Mucosa of rectum (tissue), 2 donors: ENCODE measurements around the gene HIVEP3.

Experiments
- H3K27ac ChIP-seq, 2 donors: one replicate each; pipeline ENCODE4 v1.7.0; 2013; ENCODE audit warnings: inconsistent platforms in 2 of 2, low read depth in 2 of 2, low read length in 2 of 2
- H3K27me3 ChIP-seq, 2 donors: one replicate each; pipeline ENCODE4 v1.7.0; 2013; ENCODE audit warnings: low read length in 2 of 2; ENCODE audit not compliant: control insufficient read depth in 2 of 2, insufficient read depth in 2 of 2
- H3K36me3 ChIP-seq, 2 donors: one replicate each; pipeline ENCODE4 v1.7.0; 2013; ENCODE audit warnings: low read length in 2 of 2; ENCODE audit not compliant: control insufficient read depth in 2 of 2, insufficient read depth in 2 of 2
- H3K4me1 ChIP-seq, 2 donors: one replicate each; pipeline ENCODE4 v1.7.0; 2013; ENCODE audit warnings: low read length in 2 of 2, mild to moderate bottlenecking in 1 of 2; ENCODE audit not compliant: control insufficient read depth in 2 of 2, insufficient read depth in 2 of 2
- H3K4me3 ChIP-seq, 2 donors: one replicate each; pipeline ENCODE4 v1.7.0; 2013; ENCODE audit warnings: low read length in 2 of 2
- H3K9ac ChIP-seq, 2 donors: one replicate each; pipeline ENCODE4 v1.7.0; 2013; ENCODE audit warnings: low read length in 2 of 2, low read depth in 1 of 2, mild to moderate bottlenecking in 1 of 2
- H3K9me3 ChIP-seq, 2 donors: one replicate each; pipeline ENCODE4 v1.7.0; 2013; ENCODE audit warnings: low read length in 2 of 2; ENCODE audit not compliant: control insufficient read depth in 2 of 2
- donor health status: healthy.
- donor health status: Normal muscosa, but diverticular disease.

Gene HIVEP3

DNA sequence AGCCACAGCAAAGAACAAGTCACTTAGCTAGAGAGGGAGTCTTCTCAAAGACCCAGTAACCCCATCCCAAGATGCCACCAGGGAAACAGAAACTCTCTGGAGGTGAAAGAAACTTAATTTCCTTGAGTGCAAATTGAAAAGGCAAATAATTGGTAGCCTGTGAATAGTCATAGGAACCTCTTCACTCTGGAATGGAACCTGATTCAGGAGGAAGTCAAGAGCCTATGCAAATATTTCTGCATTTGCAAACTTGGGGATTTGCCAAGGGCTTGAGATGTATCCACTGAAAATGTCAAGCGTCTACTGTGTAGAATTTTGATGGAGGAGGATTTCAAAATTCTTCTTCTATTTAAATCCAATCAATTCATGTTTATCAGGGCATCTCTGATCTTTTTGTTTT lies 5.7 kb downstream of the HIVEP3 start:
- H3K36me3 ChIP-seq = no peaks in the 10 kb centered on the region
- H3K27me3 ChIP-seq = peaks cover 0 to 4% of the 10 kb centered on the region in 2 donors
- no peak overlapping the region for H3K9ac ChIP-seq
- H3K9me3 ChIP-seq = no peaks in the 10 kb centered on the region
- peaks cover 4 to 8% of the 10 kb centered on the region in 2 donors for H3K4me1 ChIP-seq
- H3K27ac ChIP-seq = no peak overlapping the region
- no peak overlapping the region for H3K4me3 ChIP-seq

DNA sequence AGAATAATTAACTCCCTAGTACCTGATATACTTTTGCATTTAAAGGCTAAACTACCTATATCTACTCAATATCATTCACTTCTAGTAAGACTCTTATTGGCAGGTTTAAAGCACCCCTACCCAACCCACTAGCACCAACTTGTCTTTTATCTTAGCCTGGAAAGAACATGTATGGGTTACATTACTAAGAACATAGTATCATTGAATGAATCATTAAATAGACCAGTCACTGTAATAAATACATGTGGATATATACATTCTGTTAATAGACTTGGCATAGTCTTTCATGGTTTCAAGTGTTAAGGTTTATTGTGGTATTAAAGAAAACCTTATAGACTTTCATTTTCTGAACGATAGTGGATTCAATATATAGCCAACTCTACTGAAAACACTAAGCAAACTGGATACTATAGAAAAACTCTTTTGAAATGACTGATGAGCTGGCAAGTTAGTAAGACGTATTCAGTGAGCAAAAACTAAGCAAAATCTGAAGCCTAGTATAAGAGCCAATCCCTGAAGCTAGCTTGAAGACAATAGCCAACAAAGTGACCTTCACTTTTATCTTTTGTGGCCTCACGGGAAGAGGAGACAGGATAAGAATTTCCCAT lies 10.3 kb downstream of the HIVEP3 start:
- no peaks in the 10 kb centered on the region for H3K4me1 ChIP-seq
- H3K4me3 ChIP-seq = no peak overlapping the region
- H3K36me3 ChIP-seq = no peaks in the 10 kb centered on the region
- no peaks in the 10 kb centered on the region for H3K9me3 ChIP-seq
- H3K27ac ChIP-seq = no peak overlapping the region
- no peak overlapping the region for H3K9ac ChIP-seq
- no peaks in the 10 kb centered on the region for H3K27me3 ChIP-seq

DNA sequence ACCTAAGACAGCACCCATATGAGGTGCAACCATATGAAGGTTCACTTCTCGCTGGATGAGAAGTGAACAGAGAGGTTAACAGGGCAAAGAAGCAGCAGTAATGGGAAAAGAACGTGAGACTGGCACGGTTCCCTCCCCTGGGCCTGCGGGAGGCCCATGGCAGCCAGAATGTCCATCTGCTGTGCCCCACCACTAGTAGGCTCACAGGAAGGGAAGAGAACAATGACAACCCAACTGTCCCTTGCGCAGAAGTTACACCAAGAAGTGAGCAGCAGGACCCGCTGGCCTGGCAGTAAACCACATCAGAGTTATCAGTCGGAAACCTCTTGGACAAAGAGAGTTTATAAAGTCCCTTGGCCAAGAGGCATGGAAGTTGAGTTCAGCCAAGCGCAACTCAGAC lies 11.3 kb downstream of the HIVEP3 start:
- no peak overlapping the region for H3K27ac ChIP-seq
- H3K27me3 ChIP-seq = no peaks in the 10 kb centered on the region
- no peak overlapping the region for H3K9ac ChIP-seq
- no peaks in the 10 kb centered on the region for H3K36me3 ChIP-seq
- H3K9me3 ChIP-seq = no peaks in the 10 kb centered on the region
- H3K4me1 ChIP-seq = no peaks in the 10 kb centered on the region
- no peak overlapping the region for H3K4me3 ChIP-seq

- H3K27me3 ChIP-seq = no peaks in the 10 kb centered on the region
- peaks cover 0 to 3% of the 10 kb centered on the region in 2 donors for H3K4me1 ChIP-seq
- H3K36me3 ChIP-seq = no peaks in the 10 kb centered on the region
- no peak overlapping the region for H3K9ac ChIP-seq
- H3K9me3 ChIP-seq = no peaks in the 10 kb centered on the region
- H3K4me3 ChIP-seq = no peak overlapping the region
- no peak overlapping the region for H3K27ac ChIP-seq
Observed at GRCh38 chr1:41906943-41907342, 11.8 kb downstream of the HIVEP3 start.

DNA sequence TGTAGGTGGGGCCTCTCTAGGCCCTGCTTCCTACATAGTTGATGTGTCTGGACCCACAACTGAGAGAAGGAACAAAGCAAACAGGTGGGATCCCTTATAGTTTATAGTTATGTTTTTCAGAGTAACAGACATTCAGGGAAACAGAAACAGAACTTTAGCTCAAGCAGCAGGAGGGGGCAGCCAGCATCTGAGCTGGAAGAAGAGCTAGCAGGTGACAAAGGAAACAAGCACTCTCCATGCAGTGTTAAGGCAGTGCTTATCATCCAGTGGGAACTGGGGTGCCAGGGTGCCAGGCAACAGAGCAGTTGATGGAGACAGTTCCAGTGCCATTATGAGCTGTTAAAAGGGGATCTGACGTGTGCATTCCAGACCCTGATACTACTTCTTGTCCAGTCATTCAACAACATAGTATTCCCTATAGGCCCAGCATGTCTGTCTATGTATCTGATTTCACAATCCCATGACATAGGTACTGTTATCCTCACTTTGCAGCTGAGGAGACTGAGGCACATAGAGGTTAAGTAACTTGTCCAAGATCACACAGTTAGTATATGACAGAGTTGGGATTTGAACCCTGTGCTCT lies 13.5 kb downstream of the HIVEP3 start:
- peaks cover 0 to 3% of the 10 kb centered on the region in 2 donors for H3K4me1 ChIP-seq
- no peaks in the 10 kb centered on the region for H3K36me3 ChIP-seq
- H3K4me3 ChIP-seq = no peak overlapping the region
- no peaks in the 10 kb centered on the region for H3K27me3 ChIP-seq
- no peak overlapping the region for H3K9ac ChIP-seq
- no peaks in the 10 kb centered on the region for H3K9me3 ChIP-seq
- H3K27ac ChIP-seq = no peak overlapping the region

DNA sequence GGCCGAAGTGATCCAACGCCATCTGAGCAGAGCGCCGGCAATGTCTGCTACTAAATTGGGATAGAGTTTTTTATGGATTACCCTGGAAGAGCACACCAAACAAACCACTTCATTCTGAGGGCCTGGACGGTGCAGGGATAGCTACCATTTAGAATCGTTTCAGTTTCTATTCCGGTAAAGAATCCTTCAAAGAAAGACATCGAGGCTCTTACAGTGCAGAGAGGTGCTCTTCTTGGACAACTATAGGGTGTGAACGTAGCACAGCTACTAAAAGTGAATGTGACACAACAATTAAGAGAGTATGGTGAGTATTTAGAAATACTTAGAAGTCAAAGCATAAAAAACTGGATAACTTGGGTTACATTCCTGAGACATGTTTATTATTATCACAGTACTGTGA lies 16.1 kb downstream of the HIVEP3 start:
- Histone ChIP-seq H3K9ac (no peak overlapping the region), H3K4me3 (no peak overlapping the region), H3K9me3 (no peaks in the 10 kb centered on the region), H3K36me3 (no peaks in the 10 kb centered on the region), H3K4me1 (peaks cover 0 to 3% of the 10 kb centered on the region in 2 donors), H3K27me3 (no peaks in the 10 kb centered on the region), H3K27ac (no peak overlapping the region)

DNA sequence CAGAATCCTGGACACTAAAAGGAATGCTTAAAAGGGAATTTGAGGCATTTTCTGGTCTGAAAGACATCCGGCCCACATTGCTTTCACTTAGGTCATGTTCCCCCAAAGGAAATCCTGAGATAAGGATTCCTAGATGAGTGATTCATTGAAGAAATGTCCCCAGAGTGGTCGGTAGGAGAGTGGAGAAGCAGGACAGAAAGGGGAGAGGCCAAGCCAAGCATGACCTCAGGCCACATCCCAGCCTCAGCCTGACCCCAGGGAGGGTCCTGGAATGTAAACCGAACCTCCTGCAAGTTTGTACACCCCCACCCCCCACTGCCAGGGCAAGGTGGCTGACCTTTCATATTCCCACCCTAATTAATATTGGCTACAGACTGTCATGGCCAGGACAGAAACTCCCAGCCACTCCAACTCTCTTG lies 16.6 kb downstream of the HIVEP3 start:
- H3K9ac ChIP-seq = no peak overlapping the region
- no peak overlapping the region for H3K4me3 ChIP-seq
- no peak overlapping the region for H3K27ac ChIP-seq
- H3K4me1 ChIP-seq = peaks cover 0 to 3% of the 10 kb centered on the region in 2 donors
- no peaks in the 10 kb centered on the region for H3K36me3 ChIP-seq
- no peaks in the 10 kb centered on the region for H3K9me3 ChIP-seq
- H3K27me3 ChIP-seq = no peaks in the 10 kb centered on the region

DNA sequence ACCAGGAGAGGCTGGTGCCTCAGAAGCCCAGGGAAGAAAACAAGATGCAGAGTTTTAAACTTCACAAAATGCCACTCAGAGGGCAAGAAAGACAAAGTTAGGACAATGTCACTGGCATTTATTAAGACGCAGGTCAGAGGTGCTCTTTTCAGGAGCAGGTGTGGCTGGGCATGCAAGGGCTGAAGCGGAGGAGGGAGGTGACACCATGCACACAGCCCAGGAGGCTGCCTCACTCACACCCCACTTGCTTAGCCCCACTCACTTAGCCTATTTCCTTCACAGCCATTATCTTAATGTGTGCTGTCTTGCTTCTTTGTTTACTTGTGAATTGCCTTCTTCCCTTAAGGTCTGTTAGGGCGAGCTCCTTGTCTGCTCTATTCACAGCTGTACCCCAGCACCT lies 17.2 kb downstream of the HIVEP3 start:
- Histone ChIP-seq H3K4me1 (peaks cover 0 to 3% of the 10 kb centered on the region in 2 donors), H3K4me3 (no peak overlapping the region), H3K27ac (no peak overlapping the region), H3K36me3 (no peaks in the 10 kb centered on the region), H3K9me3 (no peaks in the 10 kb centered on the region), H3K27me3 (no peaks in the 10 kb centered on the region), H3K9ac (no peak overlapping the region)

GRCh38 chr1:41900603-41901444 lies 17.9 kb downstream of the HIVEP3 start:
- Histone ChIP-seq H3K4me3 (no peak overlapping the region), H3K9ac (no peak overlapping the region)

DNA sequence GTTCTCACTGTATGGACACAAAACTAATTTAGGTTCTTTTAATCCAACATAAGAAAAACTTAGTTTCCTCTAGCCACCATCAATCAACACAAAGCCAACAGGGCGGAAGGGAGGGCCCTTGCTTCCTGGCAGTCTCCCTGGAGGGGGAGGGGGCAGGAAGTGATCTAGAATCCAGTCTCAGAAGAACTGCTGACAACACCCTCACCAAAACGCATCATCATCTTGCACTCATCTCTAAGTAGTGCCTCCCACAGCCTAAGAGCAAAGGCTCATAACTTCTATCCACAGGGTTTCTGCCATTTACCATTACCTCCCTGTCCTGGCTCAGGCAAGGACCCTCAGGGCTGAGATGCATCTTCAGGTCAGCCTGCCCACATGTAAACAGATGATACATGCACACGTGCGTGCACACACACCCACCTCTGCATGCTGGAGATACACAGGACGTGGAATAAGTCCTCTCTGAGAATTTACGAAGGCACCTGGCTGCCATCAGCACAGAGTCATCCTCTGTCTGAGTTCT lies 20.5 kb downstream of the HIVEP3 start:
- H3K36me3 ChIP-seq = no peaks in the 10 kb centered on the region
- no peaks in the 10 kb centered on the region for H3K9me3 ChIP-seq
- no peak overlapping the region for H3K27ac ChIP-seq

More at GRCh38 chr1:41900603-41901444, 17.9 kb downstream of the HIVEP3 start:
- no peaks in the 10 kb centered on the region for H3K9me3 ChIP-seq
- H3K4me1 ChIP-seq = peaks cover 0 to 3% of the 10 kb centered on the region in 2 donors
- no peaks in the 10 kb centered on the region for H3K36me3 ChIP-seq
- H3K27me3 ChIP-seq = no peaks in the 10 kb centered on the region
- no peak overlapping the region for H3K27ac ChIP-seq

More for the DNA sequence above, 20.5 kb downstream of the HIVEP3 start:
- H3K9ac ChIP-seq = no peak overlapping the region
- peaks cover 0 to 3% of the 10 kb centered on the region in 2 donors for H3K4me1 ChIP-seq
- H3K4me3 ChIP-seq = no peak overlapping the region
- no peaks in the 10 kb centered on the region for H3K27me3 ChIP-seq
